Measurements from ENCODE around the gene ZMIZ2.

DNA sequence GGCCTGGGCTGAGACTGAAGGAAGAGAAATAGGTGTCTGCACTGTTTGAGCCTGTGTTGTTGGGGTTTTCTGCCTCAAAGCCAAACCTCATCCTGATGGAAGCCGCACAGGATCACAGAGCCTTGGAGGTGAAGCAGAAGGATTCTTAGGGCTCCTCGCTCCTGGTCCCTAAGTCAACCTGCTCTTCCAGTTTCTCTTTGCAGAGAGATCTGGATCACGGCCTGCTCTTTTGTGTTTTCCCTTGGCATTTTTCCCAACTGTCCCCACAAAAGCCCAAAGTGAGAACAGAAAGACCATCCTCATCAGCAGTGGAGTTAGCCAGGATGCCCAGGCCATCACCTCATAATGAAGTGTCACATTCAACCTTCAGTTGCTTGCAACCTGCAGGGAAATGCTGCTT lies 27.6 kb downstream of the ZMIZ2 start:
- TF ChIP-seq, protein P1, sequence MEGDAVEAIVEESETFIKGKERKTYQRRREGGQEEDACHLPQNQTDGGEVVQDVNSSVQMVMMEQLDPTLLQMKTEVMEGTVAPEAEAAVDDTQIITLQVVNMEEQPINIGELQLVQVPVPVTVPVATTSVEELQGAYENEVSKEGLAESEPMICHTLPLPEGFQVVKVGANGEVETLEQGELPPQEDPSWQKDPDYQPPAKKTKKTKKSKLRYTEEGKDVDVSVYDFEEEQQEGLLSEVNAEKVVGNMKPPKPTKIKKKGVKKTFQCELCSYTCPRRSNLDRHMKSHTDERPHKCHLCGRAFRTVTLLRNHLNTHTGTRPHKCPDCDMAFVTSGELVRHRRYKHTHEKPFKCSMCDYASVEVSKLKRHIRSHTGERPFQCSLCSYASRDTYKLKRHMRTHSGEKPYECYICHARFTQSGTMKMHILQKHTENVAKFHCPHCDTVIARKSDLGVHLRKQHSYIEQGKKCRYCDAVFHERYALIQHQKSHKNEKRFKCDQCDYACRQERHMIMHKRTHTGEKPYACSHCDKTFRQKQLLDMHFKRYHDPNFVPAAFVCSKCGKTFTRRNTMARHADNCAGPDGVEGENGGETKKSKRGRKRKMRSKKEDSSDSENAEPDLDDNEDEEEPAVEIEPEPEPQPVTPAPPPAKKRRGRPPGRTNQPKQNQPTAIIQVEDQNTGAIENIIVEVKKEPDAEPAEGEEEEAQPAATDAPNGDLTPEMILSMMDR (conservative IDR thresholded peaks at IDR 0.05; ENCODE audit: low read depth in 2 of 2), result no peak
- TF ChIP-seq POLR2AphosphoS5 (IDR thresholded peaks at IDR 0.05; ENCODE audit: low read depth) (no peak), NANOG (IDR thresholded peaks at IDR 0.05; ENCODE audit: borderline replicate concordance) (no peak), EZH2phosphoT487 (IDR thresholded peaks at IDR 0.05; ENCODE audit: unreplicated experiment) (no peak), ZNF114 (CRISPR knock-in tag; IDR thresholded peaks at IDR 0.05) (no peak), EZH2 (IDR thresholded peaks at IDR 0.05; ENCODE audit: low read depth, unreplicated experiment) (no peak), CREB1 (CRISPR knock-in tag; IDR thresholded peaks at IDR 0.05; ENCODE audit: low read depth) (no peak)

Data from GM23338 (cell line).